ENCODE data around the gene FAIM2.

Gene FAIM2

GRCh38 chr12:49821373-49822287, 82.1 kb downstream of the FAIM2 start:
- no peak for DNase-seq

- no peak for DNase-seq
These were observed 83.9 kb downstream of the FAIM2 start for GRCh38 chr12:49819786-49820185.

GRCh38 chr12:49818241-49818895, 85.3 kb downstream of the FAIM2 start:
- DNase-seq = no peak
